Measurements from ENCODE around the gene LRP1. TPM values are rescaled to one million over a fixed set of nuclear protein-coding genes. Genes with fewer than 3 reads are reported as not detected.

Gene LRP1
- polyA plus RNA-seq, 1 experiment = 117 TPM

- no peak overlapping the region for H3K4me3 ChIP-seq (ENCODE audit: low read depth, low read length)
- H3K36me3 ChIP-seq (ENCODE audit: control insufficient read depth, insufficient read depth, low read length) = peaks cover 59% of the 10 kb centered on the region
- POLR2A ChIA-PET = interaction anchor here (0.6 kb wide), 1 partner anchor 25 kb away, joined by 3 read pairs; no protein-coding TSS in a partner anchor
- CTCF ChIA-PET = interaction anchor here (1.9 kb wide), 1 partner anchor 21 kb away, joined by 6 read pairs; no protein-coding TSS in a partner anchor
- no peaks in the 10 kb centered on the region for H3K27me3 ChIP-seq (ENCODE audit: control insufficient read depth, insufficient read depth, low read length)
- DNase-seq (ENCODE audit: low read depth) = no peak
- TF ChIP-seq CTCF (IDR thresholded peaks at IDR 0.05; ENCODE audit: insufficient read depth, low read depth, low read length) = no peak
Observed at GRCh38 chr12:57154804-57155434, 26.6 kb downstream of the LRP1 start.

GRCh38 chr12:57156701-57157403 lies 28.6 kb downstream of the LRP1 start:
- ChIA-PET CTCF (interaction anchor here (0.6 to 2.6 kb wide), 3 partner anchors 16 to 427 kb away, joined by 4 to 9 read pairs (median 7); no protein-coding TSS in a partner anchor), POLR2A (no interaction called here)
- no peak for DNase-seq (ENCODE audit: low read depth)
- H3K36me3 ChIP-seq (ENCODE audit: control insufficient read depth, insufficient read depth, low read length) = peaks cover 73% of the 10 kb centered on the region
- H3K4me3 ChIP-seq (ENCODE audit: low read depth, low read length) = no peak overlapping the region
- H3K27me3 ChIP-seq (ENCODE audit: control insufficient read depth, insufficient read depth, low read length) = no peaks in the 10 kb centered on the region
- no peak for TF ChIP-seq CTCF (IDR thresholded peaks at IDR 0.05; ENCODE audit: insufficient read depth, low read depth, low read length)

GRCh38 chr12:57157588-57158173 lies 29.4 kb downstream of the LRP1 start:
- ChIA-PET CTCF (interaction anchor here (0.6 to 2.6 kb wide), 6 partner anchors 12 to 426 kb away, joined by 4 to 9 read pairs (median 7); no protein-coding TSS in a partner anchor), POLR2A (no interaction called here)
- Histone ChIP-seq H3K36me3 (ENCODE audit: control insufficient read depth, insufficient read depth, low read length) (peaks cover 79% of the 10 kb centered on the region), H3K27me3 (ENCODE audit: control insufficient read depth, insufficient read depth, low read length) (no peaks in the 10 kb centered on the region), H3K4me3 (ENCODE audit: low read depth, low read length) (no peak overlapping the region)
- DNase-seq (ENCODE audit: low read depth) = no peak
- no peak for TF ChIP-seq CTCF (IDR thresholded peaks at IDR 0.05; ENCODE audit: insufficient read depth, low read depth, low read length)

- Histone ChIP-seq H3K27me3 (ENCODE audit: control insufficient read depth, insufficient read depth, low read length) (no peaks in the 10 kb centered on the region), H3K4me3 (ENCODE audit: low read depth, low read length) (no peak overlapping the region), H3K36me3 (ENCODE audit: control insufficient read depth, insufficient read depth, low read length) (peaks cover 79% of the 10 kb centered on the region)
- POLR2A ChIA-PET = interaction anchor here (0.5 kb wide), 1 partner anchor 25 kb away, joined by 4 read pairs; no protein-coding TSS in a partner anchor
- no peak for TF ChIP-seq CTCF (IDR thresholded peaks at IDR 0.05; ENCODE audit: insufficient read depth, low read depth, low read length)
- no peak for DNase-seq (ENCODE audit: low read depth)
- CTCF ChIA-PET = interaction anchor here (1.3 to 2.6 kb wide), 5 partner anchors 11 to 34 kb away, joined by 4 to 9 read pairs (median 7); no protein-coding TSS in a partner anchor
Observed at GRCh38 chr12:57158186-57158585, 29.9 kb downstream of the LRP1 start.

- CTCF ChIA-PET = interaction anchor here (1.3 to 2.6 kb wide), 5 partner anchors 11 to 34 kb away, joined by 4 to 9 read pairs (median 7); no protein-coding TSS in a partner anchor
- H3K36me3 ChIP-seq (ENCODE audit: control insufficient read depth, insufficient read depth, low read length) = peaks cover 79% of the 10 kb centered on the region
- TF ChIP-seq CTCF (IDR thresholded peaks at IDR 0.05; ENCODE audit: insufficient read depth, low read depth, low read length) = no peak
- H3K27me3 ChIP-seq (ENCODE audit: control insufficient read depth, insufficient read depth, low read length) = no peaks in the 10 kb centered on the region
- no peak for DNase-seq (ENCODE audit: low read depth)
- POLR2A ChIA-PET = interaction anchor here (0.5 kb wide), 1 partner anchor 25 kb away, joined by 4 read pairs; no protein-coding TSS in a partner anchor
- H3K4me3 ChIP-seq (ENCODE audit: low read depth, low read length) = no peak overlapping the region
Observed at GRCh38 chr12:57158665-57159064, 30.4 kb downstream of the LRP1 start.
